ENCODE data around the gene PYROXD2.

- TF ChIP-seq CTCF (conservative IDR thresholded peaks at IDR 0.05; ENCODE audit: low read length) (no peak), EZH2phosphoT487 (IDR thresholded peaks at IDR 0.05; ENCODE audit: borderline replicate concordance, low read depth, low read length) (no peak)
Observed at GRCh38 chr10:98403812-98404504, 11.0 kb downstream of the PYROXD2 start.
